Kidney (tissue), 14 donors: ENCODE results near the gene CYTH1. TPM values are rescaled to one million over a fixed set of nuclear protein-coding genes. Genes with fewer than 3 reads are reported as not detected.

Experiments used
- DNase-seq, 5 donors: peaks; one replicate each; pipeline ENCODE4 v3.0.0-alpha.2; 2013 to 2020
- FAIRE-seq: peaks from 2 replicates; lab custom pipeline; 2012; peaks lifted over from hg19 to GRCh38; lab: Jason Lieb, UNC
- H3K27ac ChIP-seq, 2 donors: one replicate each; pipeline ENCODE4 v1.7.0; 2013; ENCODE audit warnings: low read depth in 2 of 2, low read length in 2 of 2, inconsistent platforms in 1 of 2
- H3K27me3 ChIP-seq: one replicate; pipeline ENCODE4 v1.7.1; 2013; ENCODE audit warnings: low read length, inconsistent platforms; ENCODE audit not compliant: control insufficient read depth, insufficient read depth
- H3K36me3 ChIP-seq, 3 donors: one replicate each; pipeline versions ENCODE4 v1.7.0 to v1.7.1; 2013; ENCODE audit warnings: low read length in 3 of 3, control low read depth in 1 of 3, inconsistent platforms in 1 of 3; ENCODE audit not compliant: insufficient read depth in 3 of 3, control insufficient read depth in 2 of 3
- H3K4me1 ChIP-seq, 3 donors: one replicate each; pipeline versions ENCODE4 v1.7.0 to v1.7.1; 2013; ENCODE audit warnings: low read length in 3 of 3, inconsistent platforms in 1 of 3, low read depth in 1 of 3; ENCODE audit not compliant: control insufficient read depth in 2 of 3, insufficient read depth in 2 of 3
- H3K4me3 ChIP-seq, 3 donors: one replicate each; pipeline versions ENCODE4 v1.7.0 to v1.8.1; 2013; ENCODE audit warnings: low read length in 3 of 3, control low read depth in 1 of 3, inconsistent platforms in 1 of 3
- H3K9ac ChIP-seq, 3 donors: one replicate each; pipeline versions ENCODE4 v1.7.0 to v1.7.1; 2013; ENCODE audit warnings: low read length in 3 of 3, control low read depth in 1 of 3, inconsistent platforms in 1 of 3
- H3K9me3 ChIP-seq, 3 donors: one replicate each; pipeline versions ENCODE4 v1.7.0 to v1.7.1; 2013; ENCODE audit warnings: low read length in 3 of 3, control low read depth in 1 of 3, inconsistent platforms in 1 of 3; ENCODE audit not compliant: control insufficient read depth in 2 of 3, insufficient read depth in 1 of 3
- CTCF ChIP-seq: IDR thresholded peaks from 3 replicates; pipeline ENCODE4 v1.5.1; 2012; ENCODE audit warnings: mild to moderate bottlenecking, moderate library complexity, borderline replicate concordance; ENCODE audit not compliant: insufficient read depth; ENCODE audit errors: extremely low read depth
- intact Hi-C: fragments of 100-400 bp; cut with DNase I; formaldehyde crosslinking; loops from one replicate; pipeline ENCODE4 v1.11.1; 2022
- polyA plus RNA-seq: library from polyadenylated mRNA; stranded (reverse); fragments of 350-450 nt; fragmentation: Illumina TruSeq; extraction: RNeasy Lipid Tissue Mini Kit (QIAGEN cat#74804); gene quantifications from one replicate; pipeline ENCODE4 v1.2.3, GENCODE V29; 2014; ENCODE audit warnings: low read depth, low replicate concordance; ENCODE audit not compliant: insufficient read depth
- total RNA-seq: library from RNA; stranded (reverse); fragmentation: NEBNext Ultra II Directional; extraction: Animal tissue kit (Norgen Biotek cat#: 25700); gene quantifications from one replicate; pipeline ENCODE4 v1.2.1, GENCODE V29; 2021
- donor health status: control.
- donor health status: control.
- donor health status: control.
- donor health status: control.
- donor health status: control.
- donor health status: DM: yes; HTN: yes; CAD: no.
- donor health status: Normal renal cell carcinoma (clear cell type).

CYTH1 gene
- total and polyA plus RNA-seq, 2 donors from 2014 or later: 25.3 to 59.7 TPM

- intact Hi-C loops: no loop called here
- FAIRE-seq (no peak), DNase-seq (peak; percentile 81 to 94 (median 92))
- peak overlapping the region in 2 of 3 donors; percentile 36 to 40 for H3K4me3 ChIP-seq
- no peak overlapping the region for H3K27ac ChIP-seq
- no peaks in the 10 kb centered on the region for H3K27me3 ChIP-seq
- no peaks in the 10 kb centered on the region for H3K36me3 ChIP-seq
- H3K9me3 ChIP-seq: no peaks in the 10 kb centered on the region
- peaks cover 0 to 36% (median 27%) of the 10 kb centered on the region in 3 donors for H3K4me1 ChIP-seq
- no peak for TF ChIP-seq CTCF
- peak overlapping the region in 1 of 3 donors; percentile 1 for H3K9ac ChIP-seq
These were observed 58.9 kb downstream of the CYTH1 start for GRCh38 chr17:78723001-78723796.

- DNase-seq: no peak
- no peaks in the 10 kb centered on the region for H3K27me3 ChIP-seq
- H3K9me3 ChIP-seq: no peaks in the 10 kb centered on the region
- FAIRE-seq: no peak
- H3K27ac ChIP-seq: no peak overlapping the region
- TF ChIP-seq CTCF: no peak
- H3K4me1 ChIP-seq: peaks cover 0 to 37% (median 33%) of the 10 kb centered on the region in 3 donors
- no peak overlapping the region for H3K4me3 ChIP-seq
- H3K9ac ChIP-seq: no peak overlapping the region
- intact Hi-C loops: no loop called here
- H3K36me3 ChIP-seq: no peaks in the 10 kb centered on the region
These were observed 59.8 kb downstream of the CYTH1 start for GRCh38 chr17:78722246-78722761.

- no peak for TF ChIP-seq CTCF
- intact Hi-C loops: no loop called here
- no peak overlapping the region for H3K4me3 ChIP-seq
These were observed 62.3 kb downstream of the CYTH1 start for GRCh38 chr17:78719630-78720298.

More at GRCh38 chr17:78719630-78720298, 62.3 kb downstream of the CYTH1 start:
- H3K27me3 ChIP-seq: no peaks in the 10 kb centered on the region
- H3K27ac ChIP-seq: no peak overlapping the region
- no peak overlapping the region for H3K9ac ChIP-seq
- FAIRE-seq (no peak), DNase-seq (no peak)
- no peaks in the 10 kb centered on the region for H3K36me3 ChIP-seq
- H3K4me1 ChIP-seq: peaks cover 0 to 46% (median 40%) of the 10 kb centered on the region in 3 donors
- no peaks in the 10 kb centered on the region for H3K9me3 ChIP-seq
